SK-N-SH treated with all-trans-retinoic acid at 6 μM for 48 hours (cell line): ENCODE measurements around the gene CRYBG1.

ENCODE experiments used
- ARNTL ChIP-seq: fragments of 450-650 bp; formaldehyde crosslinking; IDR thresholded peaks from 2 replicates; pipeline ENCODE4 v1.5.0; 2020; ENCODE audit warnings: low read depth, mild to moderate bottlenecking, moderate library complexity, borderline replicate concordance
- CSRNP3 ChIP-seq: fragments of 250-450 bp; sonication (Bioruptor Pico); IDR thresholded peaks from 2 replicates; pipeline ENCODE4 v1.5.1; 2021; ENCODE audit warnings: mild to moderate bottlenecking, moderate library complexity
- OSR1 ChIP-seq: fragments of 250-450 bp; sonication (Bioruptor Pico); IDR thresholded peaks from 2 replicates; pipeline ENCODE4 v1.8.0; 2022; ENCODE audit warnings: moderate library complexity, mild to moderate bottlenecking, inconsistent platforms
- PATZ1 ChIP-seq: fragments of 250-450 bp; sonication (Bioruptor Pico); IDR thresholded peaks from 2 replicates; pipeline ENCODE4 v1.8.0; 2020; ENCODE audit warnings: mild to moderate bottlenecking, moderate library complexity, borderline replicate concordance
- POU6F1 ChIP-seq: fragments of 250-450 bp; sonication (Bioruptor Pico); IDR thresholded peaks from 2 replicates; pipeline ENCODE4 v1.8.0; 2021; ENCODE audit warnings: low read depth, mild to moderate bottlenecking, moderate library complexity, borderline replicate concordance
- PPARA ChIP-seq: fragments of 250-450 bp; sonication (Bioruptor Pico); IDR thresholded peaks from 2 replicates; pipeline ENCODE4 v1.5.0; 2020; ENCODE audit warnings: mild to moderate bottlenecking, borderline replicate concordance
- RARB ChIP-seq: fragments of 250-450 bp; sonication (Bioruptor Pico); IDR thresholded peaks from 2 replicates; pipeline ENCODE4 v1.8.0; 2021; ENCODE audit warnings: mild to moderate bottlenecking, moderate library complexity
- SNAI2 ChIP-seq: fragments of 250-450 bp; sonication (Bioruptor Pico); IDR thresholded peaks from 2 replicates; pipeline ENCODE4 v1.5.0; 2020; ENCODE audit warnings: mild to moderate bottlenecking, moderate library complexity
- TCF4 ChIP-seq: fragments of 250-450 bp; sonication (Bioruptor Pico); IDR thresholded peaks from 2 replicates; pipeline ENCODE4 v1.8.0; 2021; ENCODE audit warnings: mild to moderate bottlenecking, moderate library complexity, borderline replicate concordance
- ZFP30 ChIP-seq: fragments of 450-650 bp; formaldehyde crosslinking; IDR thresholded peaks from 2 replicates; pipeline ENCODE4 v1.5.0; 2022; ENCODE audit warnings: mild to moderate bottlenecking, moderate library complexity
- ZNF8 ChIP-seq: fragments of 450-650 bp; formaldehyde crosslinking; IDR thresholded peaks from 2 replicates; pipeline ENCODE4 v1.5.0; 2020; ENCODE audit warnings: mild to moderate bottlenecking, moderate library complexity

GRCh38 chr6:106581468-106581867 is 221.0 kb downstream of the CRYBG1 start:
- TF ChIP-seq PATZ1 (no peak), RARB (no peak), ZFP30 (CRISPR knock-in tag) (no peak), CSRNP3 (CRISPR knock-in tag) (no peak), SNAI2 (CRISPR knock-in tag) (no peak), ARNTL (CRISPR knock-in tag) (no peak), TCF4 (CRISPR knock-in tag) (no peak), POU6F1 (CRISPR knock-in tag) (no peak), ZNF8 (CRISPR knock-in tag) (no peak), PPARA (CRISPR knock-in tag) (no peak), OSR1 (CRISPR knock-in tag) (no peak)
